ENCODE results near the gene MYCBP2.

MYCBP2 gene, protein sequence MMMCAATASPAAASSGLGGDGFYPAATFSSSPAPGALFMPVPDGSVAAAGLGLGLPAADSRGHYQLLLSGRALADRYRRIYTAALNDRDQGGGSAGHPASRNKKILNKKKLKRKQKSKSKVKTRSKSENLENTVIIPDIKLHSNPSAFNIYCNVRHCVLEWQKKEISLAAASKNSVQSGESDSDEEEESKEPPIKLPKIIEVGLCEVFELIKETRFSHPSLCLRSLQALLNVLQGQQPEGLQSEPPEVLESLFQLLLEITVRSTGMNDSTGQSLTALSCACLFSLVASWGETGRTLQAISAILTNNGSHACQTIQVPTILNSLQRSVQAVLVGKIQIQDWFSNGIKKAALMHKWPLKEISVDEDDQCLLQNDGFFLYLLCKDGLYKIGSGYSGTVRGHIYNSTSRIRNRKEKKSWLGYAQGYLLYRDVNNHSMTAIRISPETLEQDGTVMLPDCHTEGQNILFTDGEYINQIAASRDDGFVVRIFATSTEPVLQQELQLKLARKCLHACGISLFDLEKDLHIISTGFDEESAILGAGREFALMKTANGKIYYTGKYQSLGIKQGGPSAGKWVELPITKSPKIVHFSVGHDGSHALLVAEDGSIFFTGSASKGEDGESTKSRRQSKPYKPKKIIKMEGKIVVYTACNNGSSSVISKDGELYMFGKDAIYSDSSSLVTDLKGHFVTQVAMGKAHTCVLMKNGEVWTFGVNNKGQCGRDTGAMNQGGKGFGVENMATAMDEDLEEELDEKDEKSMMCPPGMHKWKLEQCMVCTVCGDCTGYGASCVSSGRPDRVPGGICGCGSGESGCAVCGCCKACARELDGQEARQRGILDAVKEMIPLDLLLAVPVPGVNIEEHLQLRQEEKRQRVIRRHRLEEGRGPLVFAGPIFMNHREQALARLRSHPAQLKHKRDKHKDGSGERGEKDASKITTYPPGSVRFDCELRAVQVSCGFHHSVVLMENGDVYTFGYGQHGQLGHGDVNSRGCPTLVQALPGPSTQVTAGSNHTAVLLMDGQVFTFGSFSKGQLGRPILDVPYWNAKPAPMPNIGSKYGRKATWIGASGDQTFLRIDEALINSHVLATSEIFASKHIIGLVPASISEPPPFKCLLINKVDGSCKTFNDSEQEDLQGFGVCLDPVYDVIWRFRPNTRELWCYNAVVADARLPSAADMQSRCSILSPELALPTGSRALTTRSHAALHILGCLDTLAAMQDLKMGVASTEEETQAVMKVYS (N-terminal part only)

GRCh38 chr13:77326905-77327604 is at the start of gene MYCBP2:
TSS of gene MYCBP2 (minus strand) at chr13:77327094. CDS start at chr13:77326775, 319 bp downstream.
- peak; percentile 99 for DNase-seq (ENCODE audit: low read depth in 2 of 2)
- TF ChIP-seq CTCF (IDR thresholded peaks at IDR 0.05; ENCODE audit: low read depth, low read length): no peak
- peak within 1 kb of the TSS; percentile 89 to 95 for H3K4me3 ChIP-seq (replicated peaks in 1 of 2; ENCODE audit: low read depth in 2 of 2, low read length in 2 of 2)

DNA sequence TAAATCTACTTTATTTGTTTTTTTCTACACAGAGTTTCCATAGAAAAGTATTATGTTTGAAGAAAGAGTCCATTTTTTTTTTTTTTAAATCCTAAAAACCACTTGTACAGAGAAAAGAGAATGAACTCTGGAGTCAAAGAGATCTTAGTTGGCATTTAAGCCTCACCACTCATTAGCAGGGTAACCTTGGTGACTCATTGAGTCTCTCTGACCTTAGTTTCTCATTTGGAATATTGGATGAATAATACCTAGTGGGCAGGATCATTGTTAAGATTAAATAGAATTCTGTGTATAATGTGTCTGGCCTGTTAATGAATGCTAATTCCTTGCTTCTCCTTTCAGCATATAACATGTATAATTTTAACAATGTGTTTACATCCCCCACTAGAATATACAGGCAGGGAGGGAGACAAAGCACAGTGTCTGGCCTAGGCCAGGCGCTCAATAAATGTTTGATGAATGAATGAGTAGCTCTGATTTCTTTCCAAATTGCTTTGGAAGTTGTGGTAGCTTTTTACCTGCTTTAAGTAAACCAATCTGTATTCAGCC is 48.7 kb upstream of the MYCBP2 start:
- no peak for DNase-seq (ENCODE audit: low read depth in 2 of 2)
- no peak for TF ChIP-seq CTCF (IDR thresholded peaks at IDR 0.05; ENCODE audit: low read depth, low read length)
- no peak overlapping the region for H3K4me3 ChIP-seq (replicated peaks in 1 of 2; ENCODE audit: low read depth in 2 of 2, low read length in 2 of 2)

DNA sequence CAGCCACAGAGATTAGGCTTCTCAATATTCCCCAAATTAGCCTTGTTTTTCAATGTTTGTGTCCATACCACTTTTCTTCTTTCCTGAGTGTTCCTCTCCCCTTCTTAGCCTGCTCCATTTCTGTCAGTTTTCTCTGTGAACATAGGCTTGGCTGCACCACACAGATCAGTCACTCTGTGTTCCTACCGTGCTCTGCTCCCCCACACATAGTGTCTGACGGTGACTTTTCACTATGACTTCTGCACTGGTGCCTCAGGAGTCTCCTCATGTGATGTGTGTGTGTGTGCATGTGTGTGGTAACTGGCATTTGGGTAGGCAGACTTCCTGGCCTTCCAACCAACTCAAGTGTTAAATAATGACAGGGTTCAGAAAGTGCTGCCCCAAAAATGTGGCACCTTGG is 47.9 kb upstream of the MYCBP2 start:
- no peak for DNase-seq (ENCODE audit: low read depth in 2 of 2)
- TF ChIP-seq CTCF (IDR thresholded peaks at IDR 0.05; ENCODE audit: low read depth, low read length): no peak
- no peak overlapping the region for H3K4me3 ChIP-seq (replicated peaks in 1 of 2; ENCODE audit: low read depth in 2 of 2, low read length in 2 of 2)

GRCh38 chr13:77374339-77374738 is 47.4 kb upstream of the MYCBP2 start:
- no peak for TF ChIP-seq CTCF (IDR thresholded peaks at IDR 0.05; ENCODE audit: low read depth, low read length)
- H3K4me3 ChIP-seq (replicated peaks in 1 of 2; ENCODE audit: low read depth in 2 of 2, low read length in 2 of 2): no peak overlapping the region
- no peak for DNase-seq (ENCODE audit: low read depth in 2 of 2)

DNA sequence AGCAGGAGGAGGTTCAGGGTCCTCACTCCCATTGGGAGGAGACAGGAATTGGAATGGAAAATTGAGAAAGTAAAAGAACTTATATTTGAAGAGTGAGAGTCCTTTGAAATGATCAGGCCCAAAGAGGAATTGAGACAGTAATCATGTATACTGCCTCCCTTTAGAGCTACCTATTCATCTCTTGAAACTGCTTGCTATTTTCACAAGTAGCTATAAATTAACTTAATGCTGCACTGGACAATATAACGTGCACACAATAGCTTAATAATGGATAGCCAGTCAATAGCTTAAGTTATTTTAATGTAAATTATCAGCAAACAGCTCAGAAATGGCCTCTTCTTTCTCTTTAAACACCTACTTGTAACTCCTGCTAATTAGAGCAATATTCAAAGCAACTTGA is 46.6 kb upstream of the MYCBP2 start:
- DNase-seq (ENCODE audit: low read depth in 2 of 2): no peak
- TF ChIP-seq CTCF (IDR thresholded peaks at IDR 0.05; ENCODE audit: low read depth, low read length): no peak
- no peak overlapping the region for H3K4me3 ChIP-seq (replicated peaks in 1 of 2; ENCODE audit: low read depth in 2 of 2, low read length in 2 of 2)

GRCh38 chr13:77372275-77372674 is 45.4 kb upstream of the MYCBP2 start:
- no peak for TF ChIP-seq CTCF (IDR thresholded peaks at IDR 0.05; ENCODE audit: low read depth, low read length)
- no peak overlapping the region for H3K4me3 ChIP-seq (replicated peaks in 1 of 2; ENCODE audit: low read depth in 2 of 2, low read length in 2 of 2)
- no peak for DNase-seq (ENCODE audit: low read depth in 2 of 2)
